GM12801 (cell line): ENCODE results near the gene GADD45B.

ENCODE experiments used
- TF ChIP-seq, protein P1 (sequence below): IDR thresholded peaks from one replicate; pipeline ENCODE4 v1.5.1; 2011; ENCODE audit warnings: control low read depth; ENCODE audit not compliant: insufficient read length; ENCODE audit errors: extremely low read depth

The GADD45B gene, protein sequence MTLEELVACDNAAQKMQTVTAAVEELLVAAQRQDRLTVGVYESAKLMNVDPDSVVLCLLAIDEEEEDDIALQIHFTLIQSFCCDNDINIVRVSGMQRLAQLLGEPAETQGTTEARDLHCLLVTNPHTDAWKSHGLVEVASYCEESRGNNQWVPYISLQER

DNA sequence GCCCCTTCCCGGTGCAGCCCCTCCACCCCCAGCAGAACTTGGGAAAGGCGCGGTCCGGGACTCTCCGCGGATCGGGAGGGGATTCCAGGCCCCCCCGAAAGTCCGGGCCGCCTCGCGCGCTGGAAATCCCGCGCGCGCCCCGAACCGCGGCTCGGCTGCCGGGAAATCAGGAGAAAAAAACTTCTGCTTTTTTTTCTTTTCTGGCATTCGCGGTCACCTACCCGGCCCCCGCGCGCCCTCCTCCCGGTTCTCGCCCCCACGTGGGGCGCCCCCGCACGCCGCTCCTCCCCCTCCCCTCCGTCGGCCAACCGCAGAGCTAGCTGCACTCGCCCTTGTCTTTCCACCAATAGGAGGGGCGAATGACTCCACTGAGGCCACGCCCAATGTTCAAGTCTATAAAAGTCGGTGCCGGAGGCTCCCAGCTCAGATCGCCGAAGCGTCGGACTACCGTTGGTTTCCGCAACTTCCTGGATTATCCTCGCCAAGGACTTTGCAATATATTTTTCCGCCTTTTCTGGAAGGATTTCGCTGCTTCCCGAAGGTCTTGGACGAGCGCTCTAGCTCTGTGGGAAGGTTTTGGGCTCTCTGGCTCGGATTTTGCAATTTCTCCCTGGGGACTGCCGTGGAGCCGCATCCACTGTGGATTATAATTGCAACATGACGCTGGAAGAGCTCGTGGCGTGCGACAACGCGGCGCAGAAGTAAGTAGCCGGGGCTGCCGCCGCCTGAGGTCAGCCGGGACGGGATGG lies at the start of gene GADD45B:
GADD45B (plus strand) TSS at position 426 of the 749 bp plus-strand sequence; CDS start at position 658, 232 bp downstream.
- TF ChIP-seq, protein P1, sequence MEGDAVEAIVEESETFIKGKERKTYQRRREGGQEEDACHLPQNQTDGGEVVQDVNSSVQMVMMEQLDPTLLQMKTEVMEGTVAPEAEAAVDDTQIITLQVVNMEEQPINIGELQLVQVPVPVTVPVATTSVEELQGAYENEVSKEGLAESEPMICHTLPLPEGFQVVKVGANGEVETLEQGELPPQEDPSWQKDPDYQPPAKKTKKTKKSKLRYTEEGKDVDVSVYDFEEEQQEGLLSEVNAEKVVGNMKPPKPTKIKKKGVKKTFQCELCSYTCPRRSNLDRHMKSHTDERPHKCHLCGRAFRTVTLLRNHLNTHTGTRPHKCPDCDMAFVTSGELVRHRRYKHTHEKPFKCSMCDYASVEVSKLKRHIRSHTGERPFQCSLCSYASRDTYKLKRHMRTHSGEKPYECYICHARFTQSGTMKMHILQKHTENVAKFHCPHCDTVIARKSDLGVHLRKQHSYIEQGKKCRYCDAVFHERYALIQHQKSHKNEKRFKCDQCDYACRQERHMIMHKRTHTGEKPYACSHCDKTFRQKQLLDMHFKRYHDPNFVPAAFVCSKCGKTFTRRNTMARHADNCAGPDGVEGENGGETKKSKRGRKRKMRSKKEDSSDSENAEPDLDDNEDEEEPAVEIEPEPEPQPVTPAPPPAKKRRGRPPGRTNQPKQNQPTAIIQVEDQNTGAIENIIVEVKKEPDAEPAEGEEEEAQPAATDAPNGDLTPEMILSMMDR = no peak

DNA sequence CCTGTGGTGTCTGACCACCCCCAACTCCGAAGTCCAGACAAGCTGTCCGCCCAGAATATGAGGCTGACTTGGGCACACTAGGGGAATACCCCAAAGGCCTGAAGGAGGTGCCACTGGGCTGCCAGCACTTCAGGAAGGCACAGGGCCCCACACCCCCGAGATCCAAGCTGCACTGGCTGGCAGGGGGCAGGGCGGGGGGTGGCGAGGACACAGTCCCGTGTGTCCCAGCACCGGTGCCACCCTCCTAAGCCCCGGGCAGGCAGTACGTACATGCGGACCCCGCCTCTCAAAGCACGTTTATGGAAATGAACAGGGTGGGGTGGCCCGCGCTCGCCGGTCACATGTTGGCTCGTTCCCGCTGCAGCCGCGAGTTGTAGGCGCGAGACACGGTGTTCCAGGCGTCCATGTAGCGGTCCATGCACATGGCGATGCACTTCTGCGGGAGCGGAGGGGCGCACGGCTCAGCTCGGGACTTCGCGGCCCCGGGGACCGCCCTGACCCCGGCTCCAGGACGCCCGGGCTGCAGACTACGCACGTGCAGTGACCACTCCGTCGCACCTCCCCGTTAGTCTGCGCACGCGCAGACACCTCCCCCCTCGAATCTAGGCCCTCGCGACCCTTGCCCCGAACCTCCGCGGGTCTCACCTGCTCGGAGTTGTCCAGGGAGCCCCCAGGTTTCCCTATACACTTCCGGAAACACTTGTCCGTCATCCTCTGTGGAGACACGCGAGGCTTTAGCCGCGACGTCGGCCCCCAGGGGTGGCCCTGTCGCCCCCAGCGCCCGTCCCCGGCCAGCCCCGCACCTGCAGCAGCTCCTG lies 49.1 kb upstream of the GADD45B start:
- TF ChIP-seq, protein P1 = no peak

DNA sequence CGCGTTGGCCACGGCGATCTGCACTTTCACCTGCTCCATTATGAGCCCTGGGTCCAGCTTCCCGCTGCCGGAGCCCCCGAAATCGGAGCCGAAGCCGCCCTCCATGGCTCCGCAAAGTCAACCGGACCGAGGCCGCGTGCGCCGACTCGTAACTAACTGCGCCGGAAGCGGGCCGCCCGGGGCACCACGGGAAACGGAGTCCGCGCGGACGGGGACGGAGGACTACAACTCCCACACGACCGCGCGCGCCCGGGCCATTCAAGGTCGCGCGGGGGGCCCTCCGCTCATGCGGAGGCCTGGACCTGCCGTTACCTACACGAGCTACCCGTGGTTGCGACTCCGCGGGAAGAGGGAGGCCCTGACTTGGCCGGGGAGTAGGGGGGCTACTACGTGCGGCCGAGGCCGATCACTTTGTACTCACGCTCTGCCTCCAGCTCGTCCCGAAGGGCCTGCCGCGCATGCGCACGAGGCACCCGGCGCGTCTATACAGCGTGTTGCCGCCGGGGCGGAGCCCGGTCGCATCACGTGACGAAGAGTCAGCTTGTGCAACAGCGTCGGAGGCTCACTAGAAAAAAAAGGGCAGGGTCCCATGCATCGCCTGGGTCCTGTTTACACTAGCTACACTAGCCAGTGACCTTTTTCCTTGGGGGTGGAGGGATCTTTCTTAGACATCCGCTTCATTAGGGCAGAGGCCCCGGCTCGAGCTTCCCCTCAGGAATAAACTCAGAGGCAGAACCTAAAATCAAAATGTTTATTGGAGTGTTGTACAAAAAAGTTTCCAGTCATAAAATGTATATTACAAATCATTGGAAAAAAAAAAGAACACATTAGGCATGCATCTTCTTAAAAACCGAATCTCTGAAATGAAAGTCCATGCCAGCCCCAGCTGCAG lies 48.3 kb upstream of the GADD45B start, which contains the start of gene TIMM13:
TIMM13 (minus strand) TSS at position 158 of the 892 bp plus-strand sequence; CDS start at position 105, 53 bp downstream.
- TF ChIP-seq, protein P1 = no peak

DNA sequence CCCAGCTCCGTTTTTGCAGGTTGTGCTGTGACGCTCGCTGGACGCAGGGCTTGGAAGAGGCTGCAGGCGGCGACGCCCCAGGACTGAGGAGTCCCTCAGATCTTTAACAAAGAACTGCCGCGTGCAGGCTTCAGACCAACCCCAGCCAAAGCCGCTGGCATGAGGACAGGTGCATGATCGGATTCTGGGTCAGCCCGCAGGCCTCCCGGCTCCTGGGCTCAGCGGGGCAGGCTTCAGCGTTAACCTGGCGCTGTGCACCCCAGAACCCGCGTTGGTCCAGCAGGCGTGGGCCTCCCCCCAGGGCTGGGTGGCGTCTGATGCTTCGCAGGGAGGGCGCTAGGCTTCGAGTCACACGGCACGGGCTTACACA lies 47.6 kb upstream of the GADD45B start:
- TF ChIP-seq, protein P1 = no peak

DNA sequence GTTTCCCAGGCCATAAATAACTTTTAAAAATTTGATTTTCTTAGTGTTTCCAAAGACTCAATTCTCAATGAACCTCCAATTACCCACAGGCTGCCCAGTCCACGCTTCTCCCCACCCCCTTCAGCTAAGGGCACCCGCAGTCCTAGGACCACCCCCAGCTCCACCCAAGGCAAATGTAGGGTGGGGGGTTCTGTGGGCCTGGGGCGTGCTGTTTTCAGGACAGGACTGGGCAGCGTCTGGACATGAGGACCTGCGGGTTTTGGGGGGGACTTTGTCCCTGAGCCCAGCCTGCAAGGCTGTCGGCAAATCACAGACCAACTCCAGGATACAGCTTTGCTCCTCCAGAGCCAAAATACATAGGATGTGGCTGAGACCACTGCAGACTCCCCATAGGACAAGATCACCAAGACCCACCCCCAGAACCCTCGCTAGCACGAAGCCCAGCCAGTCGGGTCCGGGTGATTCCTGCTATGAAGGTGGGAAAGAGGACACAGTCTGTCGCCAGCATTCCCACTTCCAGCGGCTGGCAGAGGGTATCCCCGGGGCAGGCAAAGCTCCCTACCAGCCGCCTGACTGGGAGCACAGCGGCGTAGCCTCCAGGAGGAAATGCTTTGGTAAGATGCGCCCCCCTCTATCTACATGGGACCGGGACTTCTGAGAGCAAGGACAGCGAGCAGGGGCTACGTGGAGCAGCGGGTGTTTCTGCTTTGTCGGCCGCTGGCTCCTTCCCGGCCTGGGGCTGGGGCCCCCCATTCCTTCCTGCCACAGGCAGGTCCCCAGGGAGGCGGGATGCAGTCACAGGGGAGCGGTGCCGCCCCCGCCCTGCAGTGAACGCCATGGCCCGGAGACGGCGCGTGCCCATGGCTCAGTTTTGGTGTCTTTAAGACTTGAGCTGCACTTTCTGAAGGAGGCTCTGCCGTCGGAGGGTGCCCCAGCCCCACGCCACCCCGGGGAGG lies 46.9 kb upstream of the GADD45B start:
- TF ChIP-seq, protein P1 = no peak

DNA sequence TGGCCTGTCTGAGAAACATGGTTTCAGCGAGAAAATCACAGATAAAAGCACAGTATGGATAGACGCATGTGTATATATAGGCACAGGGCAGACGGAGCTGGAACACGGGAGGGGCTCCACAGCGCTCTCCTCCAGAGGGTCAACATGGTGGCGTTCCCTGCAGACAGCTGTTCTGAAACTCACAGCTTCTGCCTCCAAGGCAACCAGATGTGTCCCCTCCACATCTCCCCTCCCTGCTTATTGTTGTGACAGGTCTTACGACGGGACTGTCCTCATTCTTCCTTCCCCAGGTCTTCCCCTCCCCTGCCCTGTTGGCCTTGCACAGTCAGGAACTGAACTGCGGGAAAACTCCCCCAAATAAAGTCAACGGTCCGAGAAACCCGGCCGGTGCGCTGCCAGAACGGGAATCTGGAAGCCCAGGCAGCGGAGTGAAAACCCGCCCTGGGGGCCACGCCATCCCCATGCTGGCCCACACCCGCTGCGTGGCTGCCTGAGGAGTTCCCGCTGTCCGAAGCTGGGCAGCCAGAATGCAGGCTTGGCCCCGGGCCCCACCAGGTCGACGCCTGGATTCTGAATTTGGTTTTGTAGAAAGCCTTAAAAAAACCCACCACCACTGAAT lies 45.9 kb upstream of the GADD45B start:
- TF ChIP-seq, protein P1 = no peak
